Measurements from ENCODE around the gene PSEN2. TPM values are rescaled to one million over a fixed set of nuclear protein-coding genes. Genes with fewer than 3 reads are reported as not detected.

PSEN2 gene
- total RNA-seq, 2 experiments from 2014 or later = 0.48 to 1.7 TPM

- intact Hi-C loops (cut with micrococcal nuclease; ENCODE audit: unreplicated experiment) = loop anchor here (2.0 kb wide), 1 partner anchor 55 kb away; no protein-coding TSS in a partner anchor
- ChIA-PET CTCF (ENCODE audit: unreplicated experiment) (interaction anchor here (1.1 to 1.5 kb wide), 3 partner anchors 9 to 278 kb away, joined by 3 to 4 read pairs (median 3); no protein-coding TSS in a partner anchor), POLR2A (interaction anchor here (0.7 to 2.4 kb wide), 13 partner anchors 14 to 1454 kb away, joined by 3 to 13 read pairs (median 4); partner anchors contain the start of genes COQ8A and ITPKB)
- TF ChIP-seq EZH2phosphoT487 (IDR thresholded peaks at IDR 0.05; ENCODE audit: borderline replicate concordance, low read depth, low read length) (no peak), CTCF (conservative IDR thresholded peaks at IDR 0.05; ENCODE audit: low read length) (no peak)
- no peak overlapping the region for H3K4me3 ChIP-seq (ENCODE audit: low read depth, low read length, poor library complexity, severe bottlenecking)
- peaks cover 45% of the 10 kb centered on the region for H3K4me1 ChIP-seq (ENCODE audit: insufficient read depth, low read length, poor library complexity, severe bottlenecking)
- H3K9me2 ChIP-seq (ENCODE audit: insufficient read depth, low read length) = no peaks in the 10 kb centered on the region
- no TSS peak for BruUV-seq (replicated peaks)
- peak overlapping the region; percentile 71 for H3K4me2 ChIP-seq (ENCODE audit: low read length)
- no peaks in the 10 kb centered on the region for H4K20me1 ChIP-seq (ENCODE audit: insufficient read depth, low read length)
- H3K79me2 ChIP-seq (ENCODE audit: insufficient read depth, low read depth, low read length) = no peaks in the 10 kb centered on the region
- peak overlapping the region; percentile 87; the same call in 1 of the 2 replicates for H2AFZ ChIP-seq (ENCODE audit: low read length)
- H3K36me3 ChIP-seq (ENCODE audit: insufficient read depth, low read length) = no peaks in the 10 kb centered on the region
- no peaks in the 10 kb centered on the region for H3K9me3 ChIP-seq (ENCODE audit: low read length)
- no peak for DNase-seq (ENCODE audit: low spot score)
- peak overlapping the region; percentile 70 for H3K27ac ChIP-seq (ENCODE audit: low read depth, low read length, poor library complexity, severe bottlenecking)
Observed at GRCh38 chr1:226883630-226884029, 13.2 kb downstream of the PSEN2 start.

- Histone ChIP-seq H3K9me2 (ENCODE audit: insufficient read depth, low read length) (no peaks in the 10 kb centered on the region), H3K4me1 (ENCODE audit: insufficient read depth, low read length, poor library complexity, severe bottlenecking) (peaks cover 45% of the 10 kb centered on the region), H3K79me2 (ENCODE audit: insufficient read depth, low read depth, low read length) (no peaks in the 10 kb centered on the region), H2AFZ (ENCODE audit: low read length) (peak overlapping the region; percentile 45; the same call in 1 of the 2 replicates), H3K36me3 (ENCODE audit: insufficient read depth, low read length) (no peaks in the 10 kb centered on the region), H3K4me2 (ENCODE audit: low read length) (peak overlapping the region; percentile 30; the same call in 1 of the 2 replicates), H3K4me3 (ENCODE audit: low read depth, low read length, poor library complexity, severe bottlenecking) (no peak overlapping the region), H4K20me1 (ENCODE audit: insufficient read depth, low read length) (no peaks in the 10 kb centered on the region), H3K9me3 (ENCODE audit: low read length) (no peaks in the 10 kb centered on the region), H3K27ac (ENCODE audit: low read depth, low read length, poor library complexity, severe bottlenecking) (no peak overlapping the region)
- no peak for TF ChIP-seq EZH2phosphoT487 (IDR thresholded peaks at IDR 0.05; ENCODE audit: borderline replicate concordance, low read depth, low read length)
- TF ChIP-seq CTCF (conservative IDR thresholded peaks at IDR 0.05; ENCODE audit: low read length) = no peak
- POLR2A ChIA-PET = interaction anchor here (0.7 to 2.4 kb wide), 9 partner anchors 9 to 1373 kb away, joined by 3 to 13 read pairs (median 4); partner anchors contain the start of gene ITPKB
- CTCF ChIA-PET (ENCODE audit: unreplicated experiment) = interaction anchor here (1.1 kb wide), 2 partner anchors 196 to 279 kb away, joined by 3 read pairs; no protein-coding TSS in a partner anchor
- no TSS peak for BruUV-seq (replicated peaks)
- DNase-seq (ENCODE audit: low spot score) = peak; percentile 26
- intact Hi-C loops (cut with micrococcal nuclease; ENCODE audit: unreplicated experiment) = no loop called here
Observed at GRCh38 chr1:226884116-226884625, 13.8 kb downstream of the PSEN2 start.
